B cell (primary cell): Measurements from ENCODE around the gene PHKG2. TPM values are rescaled to one million over a fixed set of nuclear protein-coding genes. Genes with fewer than 3 reads are reported as not detected.

Experiments used
- ATAC-seq: fragments of 200-7000 bp; cut with Tn5 transposase; one replicate; pipeline ENCODE4 v1.10.0; 2021; ENCODE audit warnings: low read depth, mild to moderate bottlenecking, moderate number of reproducible peaks, moderate library complexity
- CTCF ChIA-PET: fragments of 350-600 bp; sonication (Branson Sonifier 250); formaldehyde crosslinking; loops from one replicate; lab custom pipeline; 2021; ENCODE audit warnings: antibody characterized with exemption, inconsistent platforms; lab: Charles Lee
- POLR2A ChIA-PET: fragments of 350-600 bp; sonication (Branson Sonifier 250); formaldehyde crosslinking; loops from one replicate; lab custom pipeline; 2021; ENCODE audit warnings: antibody characterized with exemption; lab: Charles Lee
- DNase-seq: peaks from one replicate; pipeline ENCODE4 v3.0.0; 2013
- H2AFZ ChIP-seq: 2 replicates; pipeline ENCODE4 v1.6.1; 2012; ENCODE audit warnings: mild to moderate bottlenecking, low read depth, low read length; ENCODE audit not compliant: insufficient read depth, poor library complexity, severe bottlenecking
- H3K27ac ChIP-seq, 2 donors: 1 replicate in 1 of 2; 2 replicates in 1 of 2; pipeline ENCODE4 v1.5.1; 2012 to 2013; ENCODE audit warnings: low read length in 2 of 2, mild to moderate bottlenecking in 2 of 2, moderate library complexity in 1 of 2
- H3K27me3 ChIP-seq, 4 experiments: fragments of 200-600 bp in 1 of 4; sonication (generic) in 1 of 4; replicated peaks in 1 of 4; 1 replicate in 2 of 4; 2 replicates in 2 of 4; pipeline versions ENCODE4 v1.6.1 to v1.7.0; 2013 to 2016; ENCODE audit warnings: low read length in 3 of 4, mild to moderate bottlenecking in 2 of 4, mixed read lengths in 1 of 4, moderate library complexity in 1 of 4; ENCODE audit not compliant: insufficient read depth in 4 of 4, control insufficient read depth in 3 of 4; ENCODE audit errors: control extremely low read depth in 1 of 4
- H3K36me3 ChIP-seq, 2 experiments: replicated peaks in 1 of 2; 1 replicate in 1 of 2; 2 replicates in 1 of 2; pipeline versions ENCODE4 v1.6.1 to v1.7.1; 2013; ENCODE audit warnings: low read length in 1 of 2; ENCODE audit not compliant: insufficient read depth in 2 of 2, control insufficient read depth in 1 of 2; ENCODE audit errors: control extremely low read depth in 1 of 2, extremely low read depth in 1 of 2
- H3K4me1 ChIP-seq, 2 donors: fragments of 200-600 bp in 1 of 2; sonication (generic) in 1 of 2; 1 replicate in 1 of 2; 2 replicates in 1 of 2; pipeline versions ENCODE4 v1.5.1 to v1.6.1; 2013 to 2017; ENCODE audit warnings: low read length in 2 of 2; ENCODE audit not compliant: control insufficient read depth in 2 of 2, insufficient read depth in 2 of 2
- H3K4me2 ChIP-seq: replicated peaks from 2 replicates; pipeline ENCODE3; 2012; ENCODE audit warnings: mild to moderate bottlenecking, low read depth, low read length; ENCODE audit not compliant: poor library complexity, severe bottlenecking
- H3K4me3 ChIP-seq, 5 experiments: fragments of 200-600 bp in 1 of 5; sonication (generic) in 1 of 5; 1 replicate in 3 of 5; 2 replicates in 2 of 5; pipeline versions ENCODE4 v1.5.1 to v1.7.0; 2011 to 2016; ENCODE audit warnings: low read length in 4 of 5, mild to moderate bottlenecking in 4 of 5, low read depth in 2 of 5, control low read depth in 1 of 5, moderate library complexity in 1 of 5; ENCODE audit not compliant: insufficient read depth in 1 of 5; ENCODE audit errors: control extremely low read depth in 1 of 5, extremely low read depth in 1 of 5
- H3K79me2 ChIP-seq: fragments of 200-600 bp; sonication (generic); one replicate; pipeline ENCODE4 v1.6.0; 2016; ENCODE audit warnings: low read length; ENCODE audit not compliant: control insufficient read depth, insufficient read depth
- H3K9ac ChIP-seq: fragments of 200-600 bp; sonication (generic); 2 replicates; pipeline ENCODE4 v1.6.1; 2017; ENCODE audit warnings: mild to moderate bottlenecking, low read length, moderate library complexity
- H3K9me3 ChIP-seq, 3 donors: one replicate each; pipeline versions ENCODE4 v1.6.1 to v1.7.1; 2013; ENCODE audit warnings: low read length in 2 of 3; ENCODE audit not compliant: control insufficient read depth in 2 of 3, insufficient read depth in 1 of 3; ENCODE audit errors: control extremely low read depth in 1 of 3
- H4K20me1 ChIP-seq: 2 replicates; pipeline ENCODE4 v1.6.0; 2012; ENCODE audit warnings: mild to moderate bottlenecking, low read length; ENCODE audit not compliant: insufficient read depth, control insufficient read depth, poor library complexity, severe bottlenecking
- H3K27ac Mint-ChIP-seq: one replicate; pipeline ENCODE4 v1.8.0; 2021; ENCODE audit warnings: mixed read lengths
- H3K27me3 Mint-ChIP-seq: one replicate; pipeline ENCODE4 v1.8.0; 2021; ENCODE audit warnings: mixed read lengths
- H3K4me1 Mint-ChIP-seq: one replicate; pipeline ENCODE4 v1.8.0; 2021; ENCODE audit warnings: mixed read lengths
- H3K4me3 Mint-ChIP-seq: one replicate; pipeline ENCODE4 v1.8.0; 2021; ENCODE audit warnings: mixed read lengths
- H3K9me3 Mint-ChIP-seq: one replicate; pipeline ENCODE4 v1.8.0; 2022; ENCODE audit warnings: mixed read lengths; ENCODE audit not compliant: insufficient read depth
- CTCF ChIP-seq: fragments of 200-600 bp; IDR thresholded peaks from one replicate; pipeline ENCODE4 v1.8.0; 2022; ENCODE audit warnings: antibody characterized with exemption, mild to moderate bottlenecking
- EZH2 ChIP-seq: IDR thresholded peaks from 2 replicates; pipeline ENCODE4 v1.6.1; 2012; ENCODE audit warnings: borderline replicate concordance, low read depth, mild to moderate bottlenecking, moderate library complexity, low read length; ENCODE audit not compliant: insufficient read depth, poor library complexity, severe bottlenecking
- WGBS: methylation state at CpG from one replicate; pipeline ENCODE4 v1.1.5; 2013; ENCODE audit warnings: missing lambda C conversion rate; ENCODE audit not compliant: insufficient coverage; 5-methylcytosine and 5-hydroxymethylcytosine counted together
- intact Hi-C: fragments of 100-400 bp; cut with micrococcal nuclease; formaldehyde crosslinking; loops from one replicate; pipeline ENCODE4 v1.10.0; 2022
- polyA plus RNA-seq: library from polyadenylated mRNA; depleted of rRNA; stranded (reverse); fragments of >200 nt; gene quantifications from 2 replicates; pipeline ENCODE4 v1.2.3, GENCODE V29; 2012
- total RNA-seq, 2 donors: library from RNA; stranded (reverse); fragments of 120-200 nt in 1 of 2; gene quantifications; 1 replicate in 1 of 2; 2 replicates in 1 of 2; pipeline versions ENCODE4 v1.2.3 to v1.2.4, GENCODE V29; 2013 to 2022

The PHKG2 gene
- total and polyA plus RNA-seq, 2 donors (not counting 1 experiment from before 2014, with no cell fraction given), result 55.7 to 80.8 TPM

GRCh38 chr16:30731411-30731810, 16.8 kb upstream of the PHKG2 start:
- H3K9me3 ChIP-seq, result no peaks in the 10 kb centered on the region

More at GRCh38 chr16:30731411-30731810, 16.8 kb upstream of the PHKG2 start:
- intact Hi-C loops, result no loop called here
- POLR2A ChIA-PET, result no interaction called here
- H3K27ac Mint-ChIP-seq, result no peak overlapping the region
- no peak overlapping the region for H3K4me3 Mint-ChIP-seq
- no peak for DNase-seq
- peaks cover 2 to 71% of the 10 kb centered on the region in 2 experiments for H3K36me3 ChIP-seq
- CTCF ChIA-PET, result no interaction called here
- WGBS, result 88% methylated on average over 1 of the region's 3 CpGs
- H3K27ac ChIP-seq, result no peak overlapping the region
- TF ChIP-seq EZH2 (no peak), CTCF (no peak)
- no peak overlapping the region for H2AFZ ChIP-seq
- no peak overlapping the region for H3K9ac ChIP-seq
- peaks cover 14% of the 10 kb centered on the region for H3K79me2 ChIP-seq
- no peaks in the 10 kb centered on the region for H3K4me1 Mint-ChIP-seq
- no peaks in the 10 kb centered on the region for H3K27me3 ChIP-seq
- no peak overlapping the region for H3K4me3 ChIP-seq
- H4K20me1 ChIP-seq, result peaks cover 5% of the 10 kb centered on the region
- no peak for ATAC-seq
- no peaks in the 10 kb centered on the region for H3K9me3 Mint-ChIP-seq
- H3K4me2 ChIP-seq, result no peak overlapping the region
- H3K4me1 ChIP-seq, result no peaks in the 10 kb centered on the region
- H3K27me3 Mint-ChIP-seq, result no peaks in the 10 kb centered on the region
